ENCODE data around the gene TTLL10.
A peak's percentile ranks its signal among the peaks of the same experiment; 100 is the strongest.
"Not testable (repeated sequence)": the region's sequence is repeated elsewhere in the genome, so short reads cannot be mapped to it uniquely, and the experiment has no call there.

The TTLL10 gene

GRCh38 chr1:1141911-1142250 is 31.8 kb upstream of the TTLL10 start:
- DNase-seq (ENCODE audit: low read depth): no peak

GRCh38 chr1:1142352-1142751 is 31.3 kb upstream of the TTLL10 start:
- DNase-seq (ENCODE audit: low read depth): not testable (repeated sequence)

- no peak for DNase-seq (ENCODE audit: low read depth)
Measured at GRCh38 chr1:1142844-1143243, 30.8 kb upstream of the TTLL10 start.

GRCh38 chr1:1143636-1144035 is 30.0 kb upstream of the TTLL10 start:
- DNase-seq (ENCODE audit: low read depth): no peak

- DNase-seq (ENCODE audit: low read depth): peak; percentile 28
Measured at GRCh38 chr1:1144122-1144842, 29.4 kb upstream of the TTLL10 start.

- no peak for DNase-seq (ENCODE audit: low read depth)
Measured at GRCh38 chr1:1144843-1145546, 28.7 kb upstream of the TTLL10 start.

- no peak for DNase-seq (ENCODE audit: low read depth)
Measured at GRCh38 chr1:1145547-1145914, 28.1 kb upstream of the TTLL10 start.

GRCh38 chr1:1146026-1146425 is 27.7 kb upstream of the TTLL10 start:
- DNase-seq (ENCODE audit: low read depth): no peak

GRCh38 chr1:1146596-1146995 is 27.1 kb upstream of the TTLL10 start:
- DNase-seq (ENCODE audit: low read depth): no peak

- DNase-seq (ENCODE audit: low read depth): no peak
Measured at GRCh38 chr1:1148061-1148460, 25.6 kb upstream of the TTLL10 start.

- DNase-seq (ENCODE audit: low read depth): no peak
Measured at GRCh38 chr1:1148569-1148968, 25.1 kb upstream of the TTLL10 start.

- DNase-seq (ENCODE audit: low read depth): no peak
Measured at GRCh38 chr1:1149416-1149815, 24.3 kb upstream of the TTLL10 start.

GRCh38 chr1:1150100-1150499 is 23.6 kb upstream of the TTLL10 start:
- DNase-seq (ENCODE audit: low read depth): no peak

GRCh38 chr1:1151306-1151705 is 22.4 kb upstream of the TTLL10 start:
- DNase-seq (ENCODE audit: low read depth): no peak

- DNase-seq (ENCODE audit: low read depth): not testable (repeated sequence)
Measured at GRCh38 chr1:1152431-1152830, 21.2 kb upstream of the TTLL10 start.

- not testable (repeated sequence) for DNase-seq (ENCODE audit: low read depth)
Measured at GRCh38 chr1:1153215-1153614, 20.5 kb upstream of the TTLL10 start.

- no peak for DNase-seq (ENCODE audit: low read depth)
Measured at GRCh38 chr1:1153874-1154273, 19.8 kb upstream of the TTLL10 start.

GRCh38 chr1:1155258-1155657 is 18.4 kb upstream of the TTLL10 start:
- no peak for DNase-seq (ENCODE audit: low read depth)

- no peak for DNase-seq (ENCODE audit: low read depth)
Measured at GRCh38 chr1:1156140-1157032, 17.3 kb upstream of the TTLL10 start.

- no peak for DNase-seq (ENCODE audit: low read depth)
Measured at GRCh38 chr1:1157033-1157365, 16.7 kb upstream of the TTLL10 start.

GRCh38 chr1:1157426-1157913 is 16.2 kb upstream of the TTLL10 start:
- DNase-seq (ENCODE audit: low read depth): no peak

GRCh38 chr1:1157914-1158710 is 15.6 kb upstream of the TTLL10 start:
- DNase-seq (ENCODE audit: low read depth): no peak
